Jurkat, Clone E6-1 (cell line): ENCODE data around the gene DGKH.

Experiments used
- DNase-seq: peaks from one replicate; pipeline ENCODE4 v3.0.0-alpha.2; 2011; ENCODE audit warnings: low read depth, low spot score
- H3K4me3 ChIP-seq: 2 replicates; pipeline ENCODE4 v1.5.1; 2011; ENCODE audit warnings: mild to moderate bottlenecking, low read length, control low read depth, moderate library complexity

DGKH gene

DNA sequence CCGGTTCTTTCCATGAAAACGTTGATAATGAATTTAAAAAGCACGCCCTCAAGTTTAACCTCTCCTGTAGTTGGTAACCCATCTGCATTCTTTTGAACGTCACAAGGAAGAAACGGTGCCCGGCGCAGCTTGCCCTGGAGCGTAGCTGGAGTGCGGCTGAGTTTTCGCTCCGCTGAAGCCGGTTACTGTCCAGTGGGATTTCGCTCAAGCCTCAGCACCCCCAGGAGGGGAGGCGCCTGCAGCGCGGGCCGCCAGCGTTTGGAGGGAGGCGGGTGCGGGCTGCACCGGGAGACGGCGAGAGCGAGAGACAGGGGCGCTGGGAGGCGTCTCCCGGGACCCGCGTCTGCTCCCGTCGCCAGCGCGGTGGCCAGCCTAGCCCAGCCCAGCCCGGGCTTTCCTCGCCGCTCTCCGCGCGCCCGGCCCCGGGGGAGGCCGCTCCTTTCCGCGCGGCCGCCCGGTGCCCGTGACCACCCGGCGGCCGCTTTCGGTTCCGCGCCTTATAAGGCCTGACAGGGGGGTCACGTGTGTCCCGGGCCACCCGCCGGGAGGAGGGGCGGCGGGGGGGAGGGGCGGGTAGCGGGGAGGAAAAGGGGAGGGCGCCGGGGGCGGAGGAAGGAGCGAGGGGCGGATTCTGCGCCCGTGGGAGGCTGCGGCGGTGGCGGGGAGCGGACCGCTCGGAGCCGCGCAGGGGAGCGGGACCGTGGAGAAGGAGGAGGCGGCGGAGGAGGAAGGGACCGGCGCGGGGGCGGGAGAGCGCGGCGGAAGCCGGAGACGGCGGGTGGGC is 8.3 kb upstream of the DGKH start:
- peak; percentile 62 for DNase-seq
- H3K4me3 ChIP-seq = peak overlapping the region; percentile 74

DNA sequence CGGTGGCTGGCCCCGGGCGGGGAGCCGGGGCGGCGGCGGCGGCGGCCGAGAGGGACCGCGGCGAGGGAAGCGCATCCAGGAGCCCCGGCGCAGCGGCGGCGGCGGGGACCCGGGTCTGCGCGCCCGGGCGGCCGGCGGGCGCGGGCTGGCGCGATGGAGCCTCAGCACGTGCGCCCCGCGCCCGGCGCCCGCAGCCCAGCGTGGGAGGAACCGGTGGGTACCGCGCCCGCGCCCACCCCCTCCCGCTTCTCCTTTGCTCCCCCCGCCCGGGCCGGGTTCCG is 7.8 kb upstream of the DGKH start:
- H3K4me3 ChIP-seq = peak overlapping the region; percentile 74
- DNase-seq = no peak

- DNase-seq = no peak
Observed at GRCh38 chr13:42041011-42041683, 7.3 kb upstream of the DGKH start.

DNA sequence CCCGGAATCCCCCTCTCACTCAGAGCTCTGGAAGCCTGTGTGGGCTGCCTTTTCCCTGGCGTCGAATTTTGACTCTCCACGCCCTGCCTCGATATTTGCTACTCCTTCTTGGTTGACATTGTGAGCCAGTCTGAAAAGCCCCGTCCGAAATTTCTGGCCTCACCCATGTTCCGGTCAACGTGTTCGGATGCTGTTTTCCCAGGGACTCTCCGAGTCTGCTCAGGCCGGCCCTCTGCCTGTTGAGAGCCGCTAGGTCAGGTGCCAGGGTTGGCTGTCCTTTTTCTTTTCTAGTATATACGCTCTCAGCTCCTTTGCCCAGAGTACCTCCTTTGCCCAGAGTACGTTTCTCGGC is 6.8 kb upstream of the DGKH start:
- no peak for DNase-seq

More at GRCh38 chr13:42041011-42041683, 7.3 kb upstream of the DGKH start:
- peak overlapping the region; percentile 74 for H3K4me3 ChIP-seq

GRCh38 chr13:42043676-42044075 is 4.8 kb upstream of the DGKH start:
- no peak for DNase-seq
- no peak overlapping the region for H3K4me3 ChIP-seq

More for the DNA sequence above, 6.8 kb upstream of the DGKH start:
- peak overlapping the region; percentile 74 for H3K4me3 ChIP-seq

DNA sequence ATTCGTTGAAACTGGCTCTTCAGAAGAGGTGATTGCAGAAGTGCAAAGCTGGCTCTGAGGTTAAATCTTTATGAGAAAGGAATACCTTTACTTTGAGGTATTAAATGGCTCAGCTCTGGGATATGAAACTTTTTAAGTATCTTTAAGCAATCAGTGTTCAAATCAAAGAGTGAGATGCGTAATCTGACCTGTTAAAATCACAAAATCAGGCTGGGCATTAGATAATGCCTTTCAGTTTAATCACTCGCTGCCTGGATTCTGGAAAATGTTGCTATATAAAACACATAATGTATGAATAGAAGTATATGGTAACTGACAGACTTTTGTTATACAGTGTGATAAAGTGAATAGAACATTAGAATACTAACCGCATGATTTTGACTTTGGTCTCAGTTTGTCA is 2.0 kb upstream of the DGKH start:
- no peak overlapping the region for H3K4me3 ChIP-seq
- no peak for DNase-seq

DNA sequence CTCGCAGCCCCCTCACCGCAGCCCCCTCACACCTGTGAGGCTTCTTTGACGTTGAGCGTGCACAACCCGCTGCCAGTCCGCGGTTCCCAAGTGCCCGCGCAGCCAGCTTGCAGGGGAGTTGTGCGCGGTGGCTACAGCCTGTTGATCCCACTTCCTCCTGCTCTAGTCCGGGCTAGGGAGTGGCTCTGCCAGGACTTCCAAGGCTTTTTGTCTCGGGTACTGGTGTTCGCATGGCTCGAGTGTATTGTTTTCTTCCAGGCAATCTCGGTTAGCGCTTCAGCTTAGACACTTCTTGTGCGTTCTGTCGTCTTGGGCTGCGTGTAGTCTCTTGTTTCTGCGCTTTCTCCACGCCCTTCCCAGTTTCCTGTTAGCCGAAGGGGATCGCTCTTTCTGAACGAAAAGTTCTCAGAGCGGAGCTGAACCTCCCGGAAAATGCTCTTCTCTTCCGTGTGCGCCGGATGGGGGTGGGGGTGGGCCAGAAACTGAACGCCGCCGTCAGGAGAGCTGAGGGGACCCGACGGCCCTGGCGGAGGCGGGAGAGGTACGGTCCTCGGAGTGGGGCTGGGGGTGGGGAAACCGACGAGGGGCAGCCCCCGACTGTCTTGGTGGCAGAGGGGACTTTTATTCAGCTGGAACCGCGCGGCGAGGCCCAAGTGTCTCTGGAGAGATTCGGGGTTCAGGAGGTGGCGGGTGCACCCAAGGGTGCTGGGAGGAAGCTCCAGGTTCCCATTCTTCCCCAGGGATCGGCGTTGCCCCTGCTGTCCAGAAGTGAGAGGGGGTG is 697 bp upstream of the DGKH start:
- no peak for DNase-seq
- H3K4me3 ChIP-seq = peak overlapping the region; percentile 73

- peak overlapping the region; percentile 73 for H3K4me3 ChIP-seq
- DNase-seq = no peak
Observed at GRCh38 chr13:42048684-42049453, 421 bp downstream of the DGKH start.

GRCh38 chr13:42049454-42049813 is 986 bp downstream of the DGKH start:
- no peak for DNase-seq
- H3K4me3 ChIP-seq = peak overlapping the region; percentile 73

- H3K4me3 ChIP-seq = no peak overlapping the region
- no peak for DNase-seq
Observed at GRCh38 chr13:42054798-42055499, 6.5 kb downstream of the DGKH start.

GRCh38 chr13:42055500-42056085 is 7.1 kb downstream of the DGKH start:
- H3K4me3 ChIP-seq = no peak overlapping the region
- no peak for DNase-seq

GRCh38 chr13:42056146-42056545 is 7.7 kb downstream of the DGKH start:
- no peak for DNase-seq
- H3K4me3 ChIP-seq = no peak overlapping the region

DNA sequence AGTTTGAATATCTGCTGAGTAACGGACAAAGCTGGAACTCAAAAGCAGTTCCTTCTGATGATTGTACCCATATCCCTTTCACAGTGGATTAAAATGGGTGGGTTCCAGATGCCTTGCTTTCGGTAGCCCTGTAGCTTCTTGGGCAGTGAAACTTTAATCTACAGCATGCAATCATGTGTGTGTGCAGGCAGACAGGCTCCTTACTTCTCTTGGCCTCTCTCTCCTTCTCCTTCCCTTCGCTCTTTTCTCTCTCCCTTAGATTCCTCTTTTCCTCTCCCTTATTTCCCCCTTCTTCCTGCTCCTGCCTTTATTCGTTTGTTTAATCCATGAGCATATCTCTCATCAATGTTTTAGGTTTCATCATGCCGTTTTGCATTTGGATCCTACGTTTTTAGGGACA is 8.1 kb downstream of the DGKH start:
- no peak for DNase-seq
- no peak overlapping the region for H3K4me3 ChIP-seq

DNA sequence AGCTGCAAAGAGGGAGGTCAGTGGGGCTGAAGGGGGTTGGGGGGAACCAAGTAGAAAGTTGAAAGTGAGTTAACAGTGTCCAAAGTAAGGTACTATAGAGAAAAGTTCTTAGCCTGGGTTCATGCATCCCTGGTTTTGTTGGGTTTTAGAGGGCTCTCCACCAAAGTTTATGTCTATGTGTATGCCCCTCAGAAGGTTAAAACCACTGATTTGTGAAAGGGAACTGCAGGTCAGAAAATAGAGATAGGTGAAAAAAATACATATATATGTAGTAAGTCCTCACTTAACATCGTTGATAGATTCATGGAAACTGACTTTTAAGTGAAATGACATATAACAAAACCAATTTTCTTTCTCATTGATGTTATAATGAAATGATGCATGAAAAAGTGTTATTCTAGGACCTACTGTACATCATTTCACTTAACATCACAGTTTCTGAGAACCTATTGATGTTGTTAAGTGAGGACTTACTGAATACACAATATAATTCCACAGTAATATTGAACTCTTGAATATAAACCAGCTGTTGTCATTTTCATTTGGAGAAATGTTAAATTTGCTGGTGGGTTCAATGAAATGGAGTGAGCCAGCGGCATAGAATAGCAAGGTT is 9.6 kb downstream of the DGKH start:
- no peak overlapping the region for H3K4me3 ChIP-seq
- no peak for DNase-seq

DNA sequence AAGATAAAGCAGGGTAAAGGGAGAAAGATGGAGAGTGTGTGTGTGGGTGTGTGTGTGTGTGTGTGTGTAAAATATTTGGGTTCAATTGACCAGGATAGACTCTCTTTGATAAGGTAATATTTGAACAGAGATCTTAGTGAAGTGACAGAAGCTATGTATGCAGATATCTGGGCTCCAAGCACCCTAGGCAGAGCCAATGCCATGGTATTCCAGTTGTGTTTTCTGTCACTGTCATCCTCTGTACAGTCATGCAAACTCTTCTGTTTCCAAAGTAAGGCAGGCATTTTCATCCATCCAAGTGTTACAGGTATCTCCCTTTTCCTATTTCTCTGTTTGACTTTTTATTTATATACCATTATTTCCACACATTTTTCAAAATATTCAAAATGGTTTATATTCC is 13.5 kb downstream of the DGKH start:
- DNase-seq = no peak
- H3K4me3 ChIP-seq = no peak overlapping the region

- no peak for DNase-seq
- no peak overlapping the region for H3K4me3 ChIP-seq
Observed at GRCh38 chr13:42063105-42063504, 14.7 kb downstream of the DGKH start.

GRCh38 chr13:42064259-42064658 is 15.8 kb downstream of the DGKH start:
- DNase-seq = no peak

DNA sequence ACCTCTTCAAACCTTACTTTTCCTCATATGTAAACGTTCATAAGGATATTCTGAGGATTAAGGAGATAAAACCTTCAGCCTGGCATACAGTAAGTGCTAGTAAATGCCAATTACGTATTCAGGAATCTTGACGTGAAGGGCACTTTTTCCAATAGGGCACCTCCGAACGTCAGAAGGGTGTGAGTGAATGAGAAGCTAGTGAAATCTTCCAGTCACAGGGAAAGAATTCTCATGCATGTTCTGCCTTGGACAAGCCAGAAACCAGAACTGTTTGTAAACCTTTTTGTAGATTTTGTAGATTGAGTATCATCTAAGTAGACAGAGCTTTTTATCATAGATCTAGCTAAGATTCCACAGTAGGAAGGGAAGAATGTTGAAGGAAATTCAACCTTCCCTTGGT is 16.5 kb downstream of the DGKH start:
- no peak overlapping the region for H3K4me3 ChIP-seq
- DNase-seq = no peak

More at GRCh38 chr13:42064259-42064658, 15.8 kb downstream of the DGKH start:
- H3K4me3 ChIP-seq = no peak overlapping the region
